ENCODE data around the gene USPL1.

The USPL1 gene

GRCh38 chr13:30615481-30615865 is 2.2 kb upstream of the USPL1 start:
- Histone ChIP-seq H3K27me3 (replicated peaks; ENCODE audit: control insufficient read depth, insufficient read depth, low read length, poor library complexity, severe bottlenecking) (no peaks in the 10 kb centered on the region), H3K9me3 (ENCODE audit: control insufficient read depth, low read length) (no peaks in the 10 kb centered on the region)
- DNase-seq = no peak

GRCh38 chr13:30615866-30616541 is 1.7 kb upstream of the USPL1 start:
- no peak for DNase-seq
- Histone ChIP-seq H3K4me1 (ENCODE audit: control insufficient read depth, insufficient read depth, low read length, poor library complexity, severe bottlenecking) (peaks cover 14% of the 10 kb centered on the region), H3K27ac (ENCODE audit: insufficient read depth, low read length, poor library complexity, severe bottlenecking) (peak overlapping the region; percentile 95), H3K27me3 (replicated peaks; ENCODE audit: control insufficient read depth, insufficient read depth, low read length, poor library complexity, severe bottlenecking) (no peaks in the 10 kb centered on the region), H3K36me3 (ENCODE audit: control insufficient read depth, insufficient read depth, low read length) (no peaks in the 10 kb centered on the region), H3K4me3 (ENCODE audit: insufficient read depth, low read depth, low read length, poor library complexity, severe bottlenecking) (peak overlapping the region; percentile 84), H3K9me3 (ENCODE audit: control insufficient read depth, low read length) (no peaks in the 10 kb centered on the region)

More at GRCh38 chr13:30615481-30615865, 2.2 kb upstream of the USPL1 start:
- Histone ChIP-seq H3K27ac (ENCODE audit: insufficient read depth, low read length, poor library complexity, severe bottlenecking) (peak overlapping the region; percentile 95), H3K4me3 (ENCODE audit: insufficient read depth, low read depth, low read length, poor library complexity, severe bottlenecking) (peak overlapping the region; percentile 84), H3K4me1 (ENCODE audit: control insufficient read depth, insufficient read depth, low read length, poor library complexity, severe bottlenecking) (peaks cover 14% of the 10 kb centered on the region), H3K36me3 (ENCODE audit: control insufficient read depth, insufficient read depth, low read length) (no peaks in the 10 kb centered on the region)

- peak overlapping the region; percentile 84 for H3K4me3 ChIP-seq (ENCODE audit: insufficient read depth, low read depth, low read length, poor library complexity, severe bottlenecking)
- H3K27me3 ChIP-seq (replicated peaks; ENCODE audit: control insufficient read depth, insufficient read depth, low read length, poor library complexity, severe bottlenecking) = no peaks in the 10 kb centered on the region
- DNase-seq = peak in 2 of 3 donors; percentile 44 to 53
- peaks cover 14% of the 10 kb centered on the region for H3K4me1 ChIP-seq (ENCODE audit: control insufficient read depth, insufficient read depth, low read length, poor library complexity, severe bottlenecking)
- peak overlapping the region; percentile 95 for H3K27ac ChIP-seq (ENCODE audit: insufficient read depth, low read length, poor library complexity, severe bottlenecking)
- H3K9me3 ChIP-seq (ENCODE audit: control insufficient read depth, low read length) = no peaks in the 10 kb centered on the region
- H3K36me3 ChIP-seq (ENCODE audit: control insufficient read depth, insufficient read depth, low read length) = no peaks in the 10 kb centered on the region
These were observed 799 bp upstream of the USPL1 start for GRCh38 chr13:30616927-30617314.

DNA sequence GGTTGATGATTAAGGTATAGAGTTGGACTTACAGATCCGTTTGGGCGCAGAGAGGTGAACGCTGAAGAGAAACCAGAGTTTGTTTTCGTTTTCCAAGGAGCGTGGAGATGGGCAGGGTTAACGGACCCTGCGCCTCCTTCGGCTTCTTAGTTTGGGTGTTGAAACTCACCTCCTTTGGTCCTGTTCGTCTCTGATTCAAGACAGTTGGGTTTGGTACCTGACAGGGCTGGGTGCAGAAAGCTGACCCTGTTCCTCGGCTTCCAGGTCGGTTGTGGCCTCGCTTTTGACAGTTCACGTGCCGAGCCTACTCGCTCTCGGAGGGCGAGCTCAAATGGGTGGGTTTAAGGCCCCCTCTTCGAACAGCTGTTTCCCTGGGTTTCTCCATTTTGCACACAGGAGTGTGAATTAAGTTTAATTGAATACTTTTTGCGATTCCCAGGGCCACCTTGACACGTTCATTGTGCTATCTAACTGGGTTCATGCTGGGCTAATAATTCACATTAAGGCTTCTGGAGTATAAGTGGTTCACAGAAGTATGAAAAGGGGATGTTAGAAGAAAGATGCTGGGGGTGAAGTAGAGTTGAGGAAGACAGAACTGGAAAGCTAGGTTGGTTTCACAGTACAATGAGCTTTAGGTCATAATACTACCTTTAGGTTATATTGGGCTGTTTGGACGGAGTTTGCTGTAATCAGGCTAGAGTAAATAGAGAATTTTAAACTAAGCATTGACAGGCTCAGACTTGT is 638 bp downstream of the USPL1 start:
- Histone ChIP-seq H3K36me3 (ENCODE audit: control insufficient read depth, insufficient read depth, low read length) (no peaks in the 10 kb centered on the region), H3K9me3 (ENCODE audit: control insufficient read depth, low read length) (no peaks in the 10 kb centered on the region), H3K27me3 (replicated peaks; ENCODE audit: control insufficient read depth, insufficient read depth, low read length, poor library complexity, severe bottlenecking) (no peaks in the 10 kb centered on the region), H3K27ac (ENCODE audit: insufficient read depth, low read length, poor library complexity, severe bottlenecking) (peak overlapping the region; percentile 95), H3K4me3 (ENCODE audit: insufficient read depth, low read depth, low read length, poor library complexity, severe bottlenecking) (peak overlapping the region; percentile 93), H3K4me1 (ENCODE audit: control insufficient read depth, insufficient read depth, low read length, poor library complexity, severe bottlenecking) (peaks cover 14% of the 10 kb centered on the region)
- DNase-seq = no peak

DNA sequence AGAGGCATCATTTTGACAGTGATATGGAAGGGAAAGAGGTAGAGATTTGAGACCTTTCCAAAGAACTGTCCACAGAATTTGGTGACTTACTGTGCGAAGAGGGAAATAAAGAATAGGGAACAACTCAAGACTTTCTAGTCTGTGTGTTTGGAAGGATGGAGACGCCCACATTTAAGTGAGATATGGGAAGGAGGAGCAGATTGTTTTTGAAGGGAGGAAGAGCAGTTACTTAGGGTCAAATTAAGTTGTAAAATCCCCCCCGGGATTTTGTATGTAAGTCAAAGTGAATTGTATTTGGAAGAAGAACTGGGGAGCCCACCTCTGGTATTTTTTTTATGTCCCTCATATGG is 1.2 kb downstream of the USPL1 start:
- Histone ChIP-seq H3K27ac (ENCODE audit: insufficient read depth, low read length, poor library complexity, severe bottlenecking) (peak overlapping the region; percentile 95), H3K36me3 (ENCODE audit: control insufficient read depth, insufficient read depth, low read length) (peaks cover 2% of the 10 kb centered on the region), H3K4me1 (ENCODE audit: control insufficient read depth, insufficient read depth, low read length, poor library complexity, severe bottlenecking) (peaks cover 14% of the 10 kb centered on the region), H3K9me3 (ENCODE audit: control insufficient read depth, low read length) (no peaks in the 10 kb centered on the region), H3K4me3 (ENCODE audit: insufficient read depth, low read depth, low read length, poor library complexity, severe bottlenecking) (peak overlapping the region; percentile 93), H3K27me3 (replicated peaks; ENCODE audit: control insufficient read depth, insufficient read depth, low read length, poor library complexity, severe bottlenecking) (no peaks in the 10 kb centered on the region)
- DNase-seq = no peak

- DNase-seq = no peak
- H3K27ac ChIP-seq (ENCODE audit: insufficient read depth, low read length, poor library complexity, severe bottlenecking) = no peak overlapping the region
- H3K4me3 ChIP-seq (ENCODE audit: insufficient read depth, low read depth, low read length, poor library complexity, severe bottlenecking) = no peak overlapping the region
These were observed 2.0 kb downstream of the USPL1 start for GRCh38 chr13:30619731-30620130.

GRCh38 chr13:30620941-30621340 is 3.2 kb downstream of the USPL1 start:
- H3K27me3 ChIP-seq (replicated peaks; ENCODE audit: control insufficient read depth, insufficient read depth, low read length, poor library complexity, severe bottlenecking) = no peaks in the 10 kb centered on the region
- H3K4me1 ChIP-seq (ENCODE audit: control insufficient read depth, insufficient read depth, low read length, poor library complexity, severe bottlenecking) = peaks cover 14% of the 10 kb centered on the region
- peaks cover 13% of the 10 kb centered on the region for H3K36me3 ChIP-seq (ENCODE audit: control insufficient read depth, insufficient read depth, low read length)
- no peaks in the 10 kb centered on the region for H3K9me3 ChIP-seq (ENCODE audit: control insufficient read depth, low read length)
- no peak for DNase-seq
- no peak overlapping the region for H3K27ac ChIP-seq (ENCODE audit: insufficient read depth, low read length, poor library complexity, severe bottlenecking)
- no peak overlapping the region for H3K4me3 ChIP-seq (ENCODE audit: insufficient read depth, low read depth, low read length, poor library complexity, severe bottlenecking)

More at GRCh38 chr13:30619731-30620130, 2.0 kb downstream of the USPL1 start:
- Histone ChIP-seq H3K9me3 (ENCODE audit: control insufficient read depth, low read length) (no peaks in the 10 kb centered on the region), H3K4me1 (ENCODE audit: control insufficient read depth, insufficient read depth, low read length, poor library complexity, severe bottlenecking) (peaks cover 14% of the 10 kb centered on the region), H3K36me3 (ENCODE audit: control insufficient read depth, insufficient read depth, low read length) (peaks cover 6% of the 10 kb centered on the region), H3K27me3 (replicated peaks; ENCODE audit: control insufficient read depth, insufficient read depth, low read length, poor library complexity, severe bottlenecking) (no peaks in the 10 kb centered on the region)

DNA sequence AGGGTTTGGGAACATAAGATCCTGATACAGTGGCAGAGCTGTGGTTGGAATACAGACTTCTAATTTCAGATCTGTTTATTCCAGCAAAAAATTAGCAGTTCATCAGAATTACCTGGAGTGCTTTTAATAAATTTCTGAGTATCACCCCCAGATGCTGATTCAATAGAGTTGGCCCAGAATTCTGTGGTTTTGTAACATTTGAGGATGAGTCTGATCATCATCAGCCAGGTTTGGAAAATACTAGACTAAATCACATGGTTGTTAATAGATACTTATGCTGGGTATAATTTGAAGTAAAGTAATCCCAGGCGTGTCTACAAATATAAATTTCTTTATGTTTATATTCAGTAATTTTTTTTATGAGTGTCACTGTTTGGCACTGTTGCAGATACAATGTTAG is 4.8 kb downstream of the USPL1 start:
- Histone ChIP-seq H3K27me3 (replicated peaks; ENCODE audit: control insufficient read depth, insufficient read depth, low read length, poor library complexity, severe bottlenecking) (no peaks in the 10 kb centered on the region), H3K4me3 (ENCODE audit: insufficient read depth, low read depth, low read length, poor library complexity, severe bottlenecking) (no peak overlapping the region), H3K9me3 (ENCODE audit: control insufficient read depth, low read length) (no peaks in the 10 kb centered on the region), H3K4me1 (ENCODE audit: control insufficient read depth, insufficient read depth, low read length, poor library complexity, severe bottlenecking) (peaks cover 14% of the 10 kb centered on the region), H3K36me3 (ENCODE audit: control insufficient read depth, insufficient read depth, low read length) (peaks cover 13% of the 10 kb centered on the region), H3K27ac (ENCODE audit: insufficient read depth, low read length, poor library complexity, severe bottlenecking) (no peak overlapping the region)
- no peak for DNase-seq

GRCh38 chr13:30623392-30623791 is 5.7 kb downstream of the USPL1 start:
- DNase-seq = no peak
- Histone ChIP-seq H3K27ac (ENCODE audit: insufficient read depth, low read length, poor library complexity, severe bottlenecking) (no peak overlapping the region), H3K27me3 (replicated peaks; ENCODE audit: control insufficient read depth, insufficient read depth, low read length, poor library complexity, severe bottlenecking) (no peaks in the 10 kb centered on the region), H3K4me1 (ENCODE audit: control insufficient read depth, insufficient read depth, low read length, poor library complexity, severe bottlenecking) (peaks cover 14% of the 10 kb centered on the region), H3K4me3 (ENCODE audit: insufficient read depth, low read depth, low read length, poor library complexity, severe bottlenecking) (no peak overlapping the region), H3K9me3 (ENCODE audit: control insufficient read depth, low read length) (no peaks in the 10 kb centered on the region), H3K36me3 (ENCODE audit: control insufficient read depth, insufficient read depth, low read length) (peaks cover 13% of the 10 kb centered on the region)

DNA sequence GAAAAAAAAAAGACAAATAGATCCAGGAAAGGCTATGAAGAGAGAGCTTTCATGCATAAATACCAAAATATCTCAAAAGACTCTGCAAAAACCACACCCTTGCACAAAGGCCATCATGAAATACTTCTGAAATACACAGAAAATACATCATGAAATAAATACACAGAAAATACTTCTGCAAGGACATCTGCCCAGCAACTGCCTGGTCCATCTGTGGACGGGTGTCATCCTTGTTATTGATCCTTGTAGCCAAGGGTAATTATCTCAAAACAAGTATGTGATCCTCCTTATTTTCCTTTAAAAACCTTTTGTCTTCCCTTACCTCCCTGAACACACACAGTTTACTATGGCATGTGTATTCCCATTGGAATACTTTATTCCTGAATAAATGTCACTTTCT is 6.9 kb downstream of the USPL1 start:
- H3K27me3 ChIP-seq (replicated peaks; ENCODE audit: control insufficient read depth, insufficient read depth, low read length, poor library complexity, severe bottlenecking) = no peaks in the 10 kb centered on the region
- H3K27ac ChIP-seq (ENCODE audit: insufficient read depth, low read length, poor library complexity, severe bottlenecking) = no peak overlapping the region
- DNase-seq = no peak
- no peak overlapping the region for H3K4me3 ChIP-seq (ENCODE audit: insufficient read depth, low read depth, low read length, poor library complexity, severe bottlenecking)
- H3K36me3 ChIP-seq (ENCODE audit: control insufficient read depth, insufficient read depth, low read length) = peaks cover 13% of the 10 kb centered on the region
- peaks cover 3% of the 10 kb centered on the region for H3K4me1 ChIP-seq (ENCODE audit: control insufficient read depth, insufficient read depth, low read length, poor library complexity, severe bottlenecking)
- H3K9me3 ChIP-seq (ENCODE audit: control insufficient read depth, low read length) = no peaks in the 10 kb centered on the region

Measured in effector memory CD4-positive, alpha-beta T cell (primary cell).